ENCODE measurements around the gene ARHGAP26.

The ARHGAP26 gene

DNA sequence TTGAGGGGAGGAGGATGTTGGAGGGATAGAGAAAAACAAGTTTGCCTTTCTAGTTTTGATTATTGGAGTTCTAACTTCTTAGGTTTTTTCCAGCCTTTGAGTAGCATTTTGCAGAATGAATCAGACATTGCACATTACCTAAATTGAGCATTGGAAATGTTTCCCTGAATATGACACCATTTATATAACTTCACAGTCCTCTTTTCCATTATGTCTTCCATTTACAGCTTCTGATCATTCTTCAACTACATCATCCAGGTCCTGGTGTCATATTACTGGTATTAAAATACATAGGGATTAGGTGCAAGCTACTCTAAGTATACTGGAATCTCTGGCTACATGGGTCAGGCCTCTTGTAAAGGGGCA is 286.1 kb downstream of the ARHGAP26 start:
- no peak for DNase-seq (ENCODE audit: low read depth in 1 of 2, low spot score in 1 of 2)

DNA sequence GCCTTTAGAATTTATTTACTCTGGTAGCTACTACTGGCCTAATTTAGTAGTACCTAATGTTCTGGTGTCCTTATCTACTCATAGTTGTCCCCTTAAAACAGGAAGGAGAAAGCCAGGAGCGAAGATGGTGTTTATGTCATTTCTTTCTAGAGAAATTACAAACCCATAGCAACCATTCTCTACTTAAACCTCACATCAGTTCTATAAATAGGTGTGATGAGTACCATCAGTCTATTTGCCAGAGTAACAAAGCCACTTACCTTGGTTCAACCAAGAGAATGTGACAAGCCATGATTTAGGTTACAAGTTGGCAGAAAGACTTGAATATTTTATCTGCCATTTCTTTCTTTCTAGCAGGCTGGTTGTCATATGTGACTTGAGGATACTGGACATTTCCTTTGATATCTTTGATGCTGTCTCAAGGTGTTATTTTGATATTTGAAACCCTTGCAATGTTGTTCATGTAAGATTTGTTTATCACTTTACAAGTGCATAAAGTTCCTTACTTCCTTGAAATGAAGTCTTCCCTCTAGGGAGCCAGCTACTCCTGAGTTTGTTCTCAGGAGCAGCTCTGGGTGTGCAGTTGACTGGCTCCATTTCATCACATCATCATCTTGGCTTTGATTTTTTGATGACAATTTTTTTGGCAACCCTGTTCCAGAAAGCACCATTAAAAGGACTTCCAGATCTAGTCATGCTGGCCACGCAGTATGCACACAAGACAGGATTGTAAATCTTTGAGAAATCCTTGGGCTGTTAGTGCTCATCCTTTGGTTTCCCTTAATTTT is 286.8 kb downstream of the ARHGAP26 start:
- no peak for DNase-seq (ENCODE audit: low read depth in 1 of 2, low spot score in 1 of 2)

DNA sequence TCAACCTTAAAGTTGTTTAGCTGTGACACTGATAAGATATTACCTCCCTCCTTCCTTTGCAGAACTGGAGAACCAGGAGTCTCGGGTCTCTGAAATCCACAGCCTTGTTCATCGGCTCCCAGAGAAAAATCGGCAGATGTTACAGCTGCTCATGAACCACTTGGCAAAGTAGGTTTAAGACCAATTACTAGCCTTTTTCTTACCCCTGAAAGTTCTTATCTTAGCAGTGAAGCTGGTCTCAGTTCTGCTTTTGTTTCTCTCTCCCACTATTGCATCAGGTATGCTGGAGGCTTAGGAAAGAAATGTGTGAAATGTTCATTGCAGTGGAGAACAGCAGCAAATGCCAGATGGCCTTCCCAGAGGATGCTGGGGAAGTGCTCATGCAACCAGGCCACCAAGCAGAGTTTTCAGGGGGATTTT is 287.4 kb downstream of the ARHGAP26 start:
- no peak for DNase-seq (ENCODE audit: low read depth in 1 of 2, low spot score in 1 of 2)

DNA sequence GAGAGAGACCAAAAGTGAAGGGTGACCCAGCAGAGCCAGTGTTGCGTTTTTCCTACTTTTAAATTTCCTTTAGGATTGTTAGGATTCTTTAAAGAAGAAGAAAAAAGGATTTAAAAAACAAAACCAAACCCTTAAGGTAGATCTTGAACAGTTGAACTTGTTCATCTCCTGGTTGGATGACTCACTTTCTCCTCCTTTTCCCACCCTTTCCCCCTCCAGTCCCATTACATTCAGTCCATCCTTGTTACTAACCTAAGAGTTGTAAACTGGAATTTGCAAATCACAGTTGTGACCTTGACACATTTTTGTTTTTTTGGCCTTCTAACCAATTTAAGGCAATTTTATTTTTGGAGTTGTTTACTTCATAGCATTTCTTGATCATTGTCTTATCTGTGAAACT is 289.2 kb downstream of the ARHGAP26 start:
- no peak for DNase-seq (ENCODE audit: low read depth in 1 of 2, low spot score in 1 of 2)

DNA sequence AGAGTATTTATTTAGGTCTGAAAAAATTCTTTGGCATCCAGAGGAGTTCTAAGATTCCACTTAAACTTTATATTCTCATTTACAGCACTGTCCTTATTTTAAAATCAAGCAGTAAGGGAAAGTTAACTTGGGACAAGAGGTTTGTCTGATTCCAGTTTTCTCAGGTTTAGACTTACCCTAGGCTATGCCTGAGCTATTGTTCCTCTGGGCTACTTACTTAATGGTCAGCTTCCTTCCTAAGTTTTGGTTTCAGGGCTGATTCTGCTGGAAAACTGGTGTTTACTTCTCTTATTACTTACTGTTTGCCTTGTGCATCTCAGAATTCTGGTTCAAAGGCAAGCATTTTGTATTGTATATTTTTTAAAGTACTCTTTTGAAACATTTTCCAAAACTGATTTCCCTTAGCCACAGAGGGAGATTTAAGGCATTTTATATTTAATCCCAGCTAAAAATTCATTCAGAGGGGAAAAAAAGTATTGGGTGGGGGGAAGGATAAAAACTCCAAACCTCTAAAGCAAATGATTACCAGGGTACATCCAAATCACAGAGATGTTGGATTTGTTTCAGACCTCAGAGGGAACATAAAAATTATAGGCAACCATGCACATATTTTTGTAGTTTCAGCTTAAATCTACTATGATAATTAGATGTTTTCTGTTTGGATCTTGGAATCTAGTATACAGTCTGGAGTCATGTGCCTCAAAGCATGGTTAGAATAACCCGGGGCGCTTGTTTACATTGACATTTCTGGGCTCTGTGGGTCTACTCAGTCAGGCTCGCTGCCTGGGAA is 290.0 kb downstream of the ARHGAP26 start:
- no peak for DNase-seq (ENCODE audit: low read depth in 1 of 2, low spot score in 1 of 2)

DNA sequence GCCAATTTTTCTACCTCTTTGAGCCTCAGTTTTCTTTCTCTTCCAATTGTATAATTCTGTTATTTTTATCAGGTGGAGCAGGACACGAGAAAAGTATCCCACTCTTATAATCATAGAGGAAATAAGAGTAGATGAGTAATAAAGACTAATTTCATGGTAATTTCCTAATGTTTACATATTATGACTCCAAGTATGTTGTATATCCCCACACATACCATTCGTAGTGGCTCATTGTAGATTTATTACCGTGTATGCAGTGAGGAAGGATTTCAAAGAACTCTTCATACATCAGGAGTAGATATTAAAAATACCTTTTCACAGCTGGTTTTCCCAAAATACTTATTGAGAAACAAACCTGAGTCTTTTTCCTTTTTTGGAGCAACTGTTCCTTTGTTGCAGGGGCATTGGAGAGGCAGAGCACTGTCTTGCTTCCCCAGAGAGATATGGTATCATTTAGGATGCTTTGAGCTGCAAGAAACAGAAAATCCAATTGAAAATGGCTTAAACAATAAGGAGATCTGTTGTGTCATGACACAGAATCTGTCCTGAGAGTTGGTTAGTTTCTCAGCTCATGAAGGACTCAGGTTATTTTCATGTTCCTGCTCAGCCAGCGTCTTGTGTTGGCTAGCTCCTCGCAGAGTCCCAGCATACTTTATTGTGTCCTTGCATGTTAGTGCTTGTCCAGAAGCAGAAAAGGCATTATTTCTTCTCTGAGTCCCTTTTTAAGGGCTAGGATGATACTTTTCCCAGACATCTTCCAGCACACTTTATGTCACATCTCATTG is 291.2 kb downstream of the ARHGAP26 start:
- no peak for DNase-seq (ENCODE audit: low read depth in 1 of 2, low spot score in 1 of 2)

DNA sequence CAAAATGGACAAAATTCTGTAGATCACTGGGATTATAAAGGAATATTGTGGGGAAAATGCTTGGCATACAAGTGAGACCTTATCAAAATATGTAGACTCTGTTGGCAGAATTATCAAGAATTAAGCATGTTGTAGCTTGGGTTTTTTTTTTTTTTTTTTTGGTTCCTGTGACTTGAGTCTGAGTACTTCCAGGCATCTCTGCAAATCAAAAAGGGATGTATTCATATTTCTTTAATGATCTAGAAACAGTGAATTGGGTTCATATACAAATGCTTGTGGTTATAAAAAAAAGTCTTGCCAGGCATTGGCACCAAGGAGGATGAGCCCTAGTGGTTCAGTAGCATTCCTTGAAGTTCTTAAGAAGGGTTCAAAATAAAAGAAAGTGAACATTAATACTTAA is 292.2 kb downstream of the ARHGAP26 start:
- DNase-seq (ENCODE audit: low read depth in 1 of 2, low spot score in 1 of 2), result no peak

DNA sequence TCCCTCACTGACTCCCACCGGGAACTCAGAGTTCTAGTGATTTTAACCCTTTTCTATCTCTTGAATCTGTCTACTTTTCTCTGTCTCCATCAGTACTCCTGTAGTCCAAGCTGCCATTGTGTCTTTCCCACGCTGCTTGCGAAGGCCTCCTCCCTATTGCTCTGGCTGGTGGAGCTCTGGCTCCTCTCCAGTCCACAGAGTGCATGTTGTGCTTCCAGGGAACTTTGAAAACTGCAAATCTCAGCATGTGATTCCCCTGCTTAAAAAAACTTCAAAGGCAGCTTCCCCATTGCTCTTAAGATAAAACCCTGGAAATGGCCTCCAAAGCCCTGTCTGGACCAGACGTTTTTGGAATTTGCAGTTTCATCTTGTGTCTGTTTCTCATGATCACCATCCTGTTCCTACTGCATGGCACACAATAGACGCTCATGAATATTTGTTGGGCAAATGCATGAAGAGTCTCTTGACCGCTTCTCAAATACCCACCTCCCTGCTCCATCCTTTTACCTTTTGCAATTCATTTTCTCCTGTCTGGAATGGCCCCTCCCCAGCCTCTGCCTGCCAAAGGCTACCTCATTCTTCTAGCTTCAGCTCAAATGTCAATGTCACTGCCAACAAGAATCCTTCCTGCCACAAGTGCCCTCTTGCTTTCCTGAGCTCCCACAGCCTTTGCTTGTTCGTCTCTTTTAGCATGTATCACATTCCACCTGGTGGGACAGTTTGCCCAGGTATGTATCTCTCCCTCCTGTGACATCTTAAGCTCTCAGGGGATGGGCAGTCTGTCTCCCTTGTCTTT is 293.2 kb downstream of the ARHGAP26 start:
- DNase-seq (ENCODE audit: low read depth in 1 of 2, low spot score in 1 of 2), result no peak

DNA sequence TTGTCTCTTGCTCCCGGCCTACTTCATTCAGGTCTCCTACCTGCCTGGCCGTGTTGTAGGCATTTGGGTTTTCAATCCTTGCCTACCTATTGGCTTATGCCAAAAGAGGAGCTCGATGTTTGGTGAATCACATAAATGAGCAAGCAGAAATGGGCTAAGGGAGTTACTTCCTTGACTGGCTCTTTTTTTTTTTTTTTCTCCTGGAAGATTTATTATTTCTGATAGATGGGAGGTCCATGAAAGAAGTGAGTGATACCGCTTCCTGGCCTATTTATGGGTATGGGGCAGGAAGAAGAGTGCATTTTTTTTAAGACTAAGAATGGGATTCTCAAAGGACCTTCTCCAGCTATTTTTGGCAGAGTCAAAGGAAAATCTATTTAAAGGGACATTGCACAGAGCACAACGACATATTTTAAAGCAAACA is 294.1 kb downstream of the ARHGAP26 start:
- no peak for DNase-seq (ENCODE audit: low read depth in 1 of 2, low spot score in 1 of 2)

DNA sequence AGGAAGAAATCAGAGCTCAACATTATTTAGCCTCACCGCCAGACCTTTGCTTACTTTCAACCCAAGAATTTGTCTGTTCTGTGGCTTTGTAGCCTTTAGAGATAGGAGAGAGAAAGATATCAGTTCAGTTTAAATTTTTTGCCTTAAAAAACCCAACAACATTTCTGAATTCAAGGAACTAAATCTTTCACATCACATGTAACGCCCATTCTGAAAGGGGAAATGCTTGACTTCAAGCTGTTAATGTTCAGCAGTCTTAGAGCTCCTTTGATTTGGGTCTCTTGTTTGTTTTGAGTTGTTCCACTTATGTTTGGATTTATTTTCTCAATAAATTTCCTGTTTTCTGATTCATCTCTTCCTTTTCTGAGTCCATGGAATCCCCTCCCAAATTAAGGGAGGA is 294.5 kb downstream of the ARHGAP26 start:
- DNase-seq (ENCODE audit: low read depth in 1 of 2, low spot score in 1 of 2), result no peak

DNA sequence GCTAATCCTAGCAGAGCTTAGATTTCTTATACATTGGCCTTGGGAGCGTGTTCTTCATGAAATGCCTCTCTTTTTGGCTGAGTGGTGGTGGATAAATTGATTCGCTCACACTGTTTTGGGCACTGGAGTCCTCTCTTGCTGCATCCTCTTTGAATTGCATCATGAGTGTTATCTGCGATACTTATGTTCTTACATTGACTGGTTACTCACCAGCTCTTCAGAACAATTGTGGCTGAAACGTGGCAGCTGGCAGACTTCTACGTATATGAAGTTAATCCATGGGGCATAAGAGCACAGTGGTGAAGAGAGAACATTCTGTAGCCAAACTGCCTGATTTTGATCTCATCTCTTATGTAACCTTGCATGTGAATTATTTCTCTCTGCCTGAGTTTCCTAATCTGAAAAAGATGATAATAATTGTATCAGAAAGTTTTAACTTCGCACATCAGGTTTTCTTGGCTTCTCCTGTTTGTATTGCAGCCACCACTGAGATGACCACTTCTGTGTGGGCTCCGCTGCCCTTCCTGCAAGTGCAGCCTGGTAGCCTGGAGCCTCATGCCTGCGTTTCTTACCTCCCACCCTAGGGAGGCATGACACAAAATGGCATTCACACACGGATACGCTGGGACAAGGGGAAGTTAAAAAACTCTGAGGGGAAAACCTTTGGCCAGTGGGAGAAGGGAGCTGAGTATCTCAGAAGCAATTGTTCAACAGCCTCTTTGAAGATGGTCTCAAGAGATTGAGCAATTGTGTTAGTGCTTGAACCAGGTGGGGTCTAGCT is 295.2 kb downstream of the ARHGAP26 start:
- DNase-seq (ENCODE audit: low read depth in 1 of 2, low spot score in 1 of 2), result no peak

DNA sequence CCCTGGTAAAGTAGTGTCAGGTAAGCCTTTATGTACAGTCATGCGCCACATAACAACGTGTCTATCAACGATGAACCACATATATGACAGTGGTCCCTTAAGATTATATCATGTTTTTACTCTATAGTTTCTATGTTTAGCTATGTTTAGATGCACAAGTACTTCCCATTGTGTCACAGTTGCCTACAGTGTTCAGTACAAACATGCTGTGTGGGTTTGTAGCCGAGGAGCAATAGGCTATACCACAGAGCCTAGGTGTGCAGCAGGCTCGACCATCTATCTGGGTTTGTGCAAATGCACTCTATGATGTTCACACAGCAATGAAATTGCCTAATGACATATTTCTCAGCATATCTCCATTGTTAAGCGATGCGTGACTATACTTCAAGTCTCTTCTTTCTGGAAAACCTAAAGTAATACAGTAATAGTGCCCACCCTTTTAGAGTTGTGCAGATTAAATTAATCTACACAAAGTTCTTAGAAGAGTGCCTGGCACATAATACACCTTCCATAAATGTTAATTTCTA is 295.9 kb downstream of the ARHGAP26 start:
- DNase-seq (ENCODE audit: low read depth in 1 of 2, low spot score in 1 of 2), result no peak

DNA sequence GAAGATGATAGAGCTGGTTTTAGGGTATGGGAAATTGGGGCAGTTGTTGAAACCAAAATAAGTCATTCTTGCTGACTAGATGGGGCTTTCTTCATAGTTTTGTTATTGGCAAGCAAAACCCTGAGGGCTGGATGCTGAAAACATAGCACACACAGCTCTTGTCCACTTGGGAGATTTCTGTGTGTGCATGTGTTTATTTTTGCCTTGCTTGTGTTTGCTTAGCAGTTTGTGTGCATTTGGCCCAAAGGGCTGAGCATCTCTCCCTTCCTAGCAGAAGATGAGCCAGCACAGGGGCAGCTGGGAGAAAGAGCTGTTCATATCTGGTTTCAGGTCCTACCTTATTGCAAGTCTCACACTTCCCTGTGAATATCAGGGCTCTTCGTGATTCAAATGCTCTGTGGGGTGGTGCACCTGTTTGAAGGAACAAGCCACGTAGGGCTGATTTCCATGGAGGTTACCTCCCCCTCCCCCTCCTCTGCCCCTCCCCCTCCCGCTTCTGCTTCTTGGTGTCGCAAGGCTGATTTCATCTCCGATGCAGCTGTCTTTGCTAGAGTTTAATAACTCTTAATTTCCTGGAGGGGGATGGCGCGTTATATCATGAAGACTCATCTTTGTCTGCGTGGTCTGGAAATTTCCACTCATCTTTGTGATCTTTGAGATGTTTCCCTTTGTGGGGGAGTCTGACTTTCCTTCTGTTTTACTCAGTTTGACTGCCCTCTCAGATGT is 296.5 kb downstream of the ARHGAP26 start:
- peak in 1 of 2 donors; percentile 27 for DNase-seq (ENCODE audit: low read depth in 1 of 2, low spot score in 1 of 2)

DNA sequence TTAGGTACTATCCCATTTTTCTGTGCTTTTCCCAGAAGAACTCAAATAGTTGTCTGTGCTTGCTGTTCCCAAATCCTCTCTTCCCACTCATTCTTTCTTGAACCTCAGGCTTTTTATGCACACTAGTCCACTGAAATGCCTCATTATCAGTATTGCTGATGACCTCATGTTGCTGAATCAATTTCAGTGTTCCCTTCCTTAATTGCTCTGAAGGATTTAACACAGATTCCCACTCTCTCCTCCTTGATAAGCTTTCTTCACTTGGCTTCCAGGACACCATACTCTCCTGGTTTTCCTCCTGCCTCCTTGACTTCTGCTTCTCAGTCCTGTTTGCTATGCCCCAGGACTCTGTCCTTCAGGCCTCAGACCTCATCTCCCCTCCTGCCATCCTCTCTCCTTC is 298.5 kb downstream of the ARHGAP26 start:
- DNase-seq (ENCODE audit: low read depth in 1 of 2, low spot score in 1 of 2), result no peak

DNA sequence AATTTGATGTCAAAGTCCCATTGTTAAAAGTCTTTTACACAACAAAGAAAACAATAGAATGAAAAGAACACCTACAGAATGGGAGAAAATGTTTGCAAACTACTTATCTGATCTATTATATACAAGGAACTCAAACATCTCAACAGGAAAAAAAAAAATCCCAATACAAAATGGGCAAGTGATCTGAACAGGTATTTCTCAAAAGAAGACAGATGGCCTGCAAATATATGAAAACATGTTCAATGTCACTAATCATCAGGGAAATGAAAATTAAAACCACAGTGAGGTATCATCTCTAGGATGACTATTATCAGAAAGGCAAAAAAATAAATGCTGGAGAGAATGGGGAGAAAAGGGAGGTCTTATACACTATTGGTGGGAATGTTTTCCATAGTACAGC is 301.8 kb downstream of the ARHGAP26 start:
- DNase-seq (ENCODE audit: low read depth in 1 of 2, low spot score in 1 of 2), result no peak

DNA sequence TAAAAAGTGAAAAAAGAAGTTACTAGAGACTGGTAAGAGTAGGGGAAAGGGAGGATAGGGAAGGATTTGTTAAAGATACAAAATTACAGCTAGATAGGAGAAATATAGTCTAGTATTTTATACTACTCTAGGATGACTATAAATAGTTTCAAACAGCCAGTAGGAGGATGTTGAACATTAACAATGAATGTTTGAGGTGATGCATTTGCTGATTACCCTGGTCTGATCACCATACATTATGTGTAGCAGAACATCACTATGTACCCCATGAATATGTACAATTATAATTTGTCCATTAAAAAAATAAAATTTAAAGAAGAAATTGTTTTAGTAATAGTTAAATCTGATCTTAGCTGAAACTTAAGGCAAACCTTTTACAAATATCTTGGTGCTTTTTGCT is 302.6 kb downstream of the ARHGAP26 start:
- DNase-seq (ENCODE audit: low read depth in 1 of 2, low spot score in 1 of 2), result no peak

DNA sequence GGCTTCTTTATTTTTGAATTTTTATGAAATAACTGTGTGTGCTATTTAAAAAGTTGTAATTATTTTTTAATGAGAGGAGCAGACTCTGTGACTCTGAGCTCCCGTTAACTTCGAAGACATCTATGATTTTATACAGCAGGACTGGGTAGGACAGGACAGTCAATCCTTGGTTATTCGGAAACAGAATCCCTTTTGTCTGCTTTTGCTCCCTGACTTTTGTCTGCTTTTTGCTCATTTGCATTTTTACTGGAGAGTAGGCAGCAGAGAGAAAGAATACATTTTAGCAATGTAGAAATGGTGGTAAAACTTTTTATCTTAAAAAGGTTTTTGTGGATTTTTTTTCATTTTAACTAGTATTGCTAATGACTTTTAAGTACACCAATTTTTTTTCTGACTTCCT is 303.6 kb downstream of the ARHGAP26 start:
- no peak for DNase-seq (ENCODE audit: low read depth in 1 of 2, low spot score in 1 of 2)

DNA sequence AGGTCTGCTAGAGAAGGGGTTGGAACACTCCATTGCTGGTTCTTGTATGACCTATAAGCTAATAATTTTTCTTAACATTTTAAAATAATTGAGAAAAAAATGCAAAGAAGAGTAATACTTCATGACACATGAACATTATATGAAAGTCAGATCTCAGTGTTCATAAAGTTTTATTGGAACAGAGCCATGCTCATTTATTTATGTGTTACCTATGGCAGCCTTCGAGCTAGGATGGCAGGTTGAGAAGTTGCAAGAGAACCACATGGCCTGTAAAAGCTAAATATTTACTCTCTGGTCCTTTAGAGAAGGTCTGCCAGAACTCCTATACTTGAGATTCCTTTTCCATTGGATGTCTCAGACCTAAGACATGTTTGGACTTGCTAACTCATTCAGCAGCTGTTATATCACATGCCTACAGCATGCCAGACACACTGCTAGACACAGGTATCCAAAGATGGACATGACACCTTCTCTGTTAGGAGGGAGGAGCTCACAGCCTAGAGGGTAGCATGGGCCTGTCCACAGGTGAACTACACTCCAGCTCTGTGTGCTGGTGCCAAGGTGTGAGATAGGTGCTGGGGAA is 304.3 kb downstream of the ARHGAP26 start:
- no peak for DNase-seq (ENCODE audit: low read depth in 1 of 2, low spot score in 1 of 2)

DNA sequence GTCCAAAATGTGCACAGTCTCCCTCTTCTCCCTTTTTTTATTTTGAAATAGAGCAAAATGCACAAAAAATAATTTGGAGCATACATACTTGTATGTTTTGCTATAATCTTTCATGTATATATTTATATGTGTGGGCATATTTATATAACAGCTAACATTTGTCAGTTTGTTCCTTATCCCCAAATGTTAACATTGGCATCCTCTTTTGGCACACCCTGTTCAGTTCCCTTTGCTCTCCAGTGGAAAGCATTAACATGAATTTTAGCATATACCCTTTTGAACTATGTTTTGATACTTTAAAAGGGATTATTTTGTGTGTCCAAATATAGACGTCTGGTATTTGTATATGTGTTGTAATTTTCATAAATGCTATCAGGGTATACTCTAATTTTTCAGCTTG is 306.2 kb downstream of the ARHGAP26 start:
- no peak for DNase-seq (ENCODE audit: low read depth in 1 of 2, low spot score in 1 of 2)
